ENCODE results near the gene SSH2. TPM values are rescaled to one million over a fixed set of nuclear protein-coding genes. Genes with fewer than 3 reads are reported as not detected.

Gene SSH2
- total RNA-seq, 1 experiment from 2014 or later: 14.6 TPM

- H3K4me1 Mint-ChIP-seq: peaks cover 37 to 68% of the 10 kb centered on the region in 2 experiments
- WGBS (ENCODE audit: extremely low coverage, insufficient read length, low lambda C conversion rate): no CpG with 5 or more reads among the region's 12 CpGs
- no peaks in the 10 kb centered on the region; the same call in 1 of the 2 replicates for H3K79me2 ChIP-seq (ENCODE audit: insufficient read depth, low read length)
These were observed 333.9 kb downstream of the SSH2 start for GRCh38 chr17:29595943-29596774.

More at GRCh38 chr17:29595943-29596774, 333.9 kb downstream of the SSH2 start:
- Histone ChIP-seq H2BK5ac (ENCODE audit: insufficient read length, low read length) (no peak overlapping the region), H3K23ac (ENCODE audit: insufficient read length, low read depth, low read length) (no peak overlapping the region), H4K5ac (ENCODE audit: insufficient read length, low read depth, low read length) (no peak overlapping the region), H4K8ac (replicated peaks; ENCODE audit: insufficient read length, low read depth, low read length) (no peak overlapping the region), H4K20me1 (ENCODE audit: control insufficient read depth, insufficient read depth, insufficient read length) (no peaks in the 10 kb centered on the region), H3T11ph (ENCODE audit: low read length) (no peak overlapping the region), H2BK15ac (ENCODE audit: low read depth, low read length) (no peak overlapping the region), H2AK5ac (ENCODE audit: insufficient read length, low read length) (no peak overlapping the region), H2BK20ac (ENCODE audit: low read depth, low read length, poor library complexity, severe bottlenecking) (no peak overlapping the region), H4K91ac (ENCODE audit: insufficient read length, low read depth, low read length) (no peak overlapping the region), H3K9me3 (ENCODE audit: control insufficient read depth, low read depth, low read length) (no peaks in the 10 kb centered on the region), H3K9ac (ENCODE audit: extremely low read depth, insufficient read length, low read length) (no peak overlapping the region), H3K79me1 (ENCODE audit: insufficient read depth, low read depth, low read length, poor library complexity, severe bottlenecking) (no peaks in the 10 kb centered on the region), H3K56ac (ENCODE audit: insufficient read length, low read depth, low read length) (no peak overlapping the region), H3K27me3 (ENCODE audit: insufficient read depth, low read length) (no peaks in the 10 kb centered on the region), H3K14ac (ENCODE audit: insufficient read depth, low read length) (no peak overlapping the region; the same call in 1 of the 2 replicates), H2BK12ac (ENCODE audit: insufficient read length, low read depth, low read length) (no peak overlapping the region), H3K18ac (ENCODE audit: insufficient read length, low read depth, low read length) (no peak overlapping the region), H3K23me2 (ENCODE audit: insufficient read length, low read depth, low read length, poor library complexity, severe bottlenecking) (peaks cover 20% of the 10 kb centered on the region), H2AFZ (ENCODE audit: low read length) (no peak overlapping the region), H2BK120ac (ENCODE audit: low read depth, low read length, poor library complexity, severe bottlenecking) (no peak overlapping the region), H3K4ac (ENCODE audit: low read depth, low read length) (no peak overlapping the region), H3K4me1 (ENCODE audit: insufficient read depth, low read length) (peaks cover 4% of the 10 kb centered on the region; the same call in 1 of the 2 replicates), H3K4me2 (ENCODE audit: insufficient read depth, insufficient read length, low read length) (no peak overlapping the region), H3K27ac (ENCODE audit: insufficient read length, low read depth, low read length) (no peak overlapping the region)
- peaks cover 0 to 3% of the 10 kb centered on the region in 2 experiments; a peak in 1 of 5 replicates for H3K9me3 Mint-ChIP-seq
- H3K4me3 Mint-ChIP-seq: peak overlapping the region in 1 of 2 experiments; percentile 29; a peak in 2 of 5 replicates
- no peak overlapping the region for H3K27ac Mint-ChIP-seq
- H3K36me3 Mint-ChIP-seq (ENCODE audit: insufficient read depth in 1 of 3, low read depth in 3 of 3): peaks cover 0 to 2% (median 0%) of the 10 kb centered on the region in 3 experiments; a peak in 1 of 7 replicates
- no peak for TF ChIP-seq CTCF (conservative IDR thresholded peaks at IDR 0.05)
- DNase-seq: no peak
- peaks cover 2% of the 10 kb centered on the region for H3K27me3 Mint-ChIP-seq (ENCODE audit: low read depth)

Data from H9 (cell line).